COLO668 (cell line): ENCODE measurements around the gene OVOL3.
A peak's percentile ranks its signal among the peaks of the same experiment; 100 is the strongest.
"Not testable (repeated sequence)": the region's sequence is repeated elsewhere in the genome, so short reads cannot be mapped to it uniquely, and the experiment has no call there.

Experiments
- DNase-seq: peaks from one replicate; lab custom pipeline; 2025; ENCODE audit not compliant: unreplicated experiment; lab: John Stamatoyannopoulos, UW

The OVOL3 gene

GRCh38 chr19:36110487-36111199 lies at the start of gene OVOL3:
Gene OVOL3 (plus strand): TSS chr19:36111143. CDS start chr19:36111203, 60 bp downstream.
- DNase-seq: peak; percentile 27

DNA sequence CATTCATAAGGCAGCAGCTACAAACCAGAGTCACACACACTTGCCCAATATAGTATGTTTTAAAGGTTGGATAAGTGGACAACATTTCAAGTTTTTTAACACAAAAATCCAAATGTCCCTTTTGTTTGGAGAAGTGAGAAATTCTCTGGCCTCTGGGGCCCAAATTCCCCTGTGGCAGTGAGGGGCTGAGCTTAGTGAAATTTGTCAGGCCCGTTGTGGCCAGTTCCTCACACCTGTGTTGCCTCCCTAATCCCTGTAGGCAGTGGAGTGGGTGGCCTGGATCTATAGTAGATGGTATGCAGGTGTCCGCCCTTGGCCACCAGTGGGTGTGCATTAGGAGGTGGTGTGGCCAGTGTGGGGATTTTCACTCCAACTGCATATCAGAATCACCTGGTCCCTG lies 49.6 kb upstream of the OVOL3 start:
- no peak for DNase-seq

DNA sequence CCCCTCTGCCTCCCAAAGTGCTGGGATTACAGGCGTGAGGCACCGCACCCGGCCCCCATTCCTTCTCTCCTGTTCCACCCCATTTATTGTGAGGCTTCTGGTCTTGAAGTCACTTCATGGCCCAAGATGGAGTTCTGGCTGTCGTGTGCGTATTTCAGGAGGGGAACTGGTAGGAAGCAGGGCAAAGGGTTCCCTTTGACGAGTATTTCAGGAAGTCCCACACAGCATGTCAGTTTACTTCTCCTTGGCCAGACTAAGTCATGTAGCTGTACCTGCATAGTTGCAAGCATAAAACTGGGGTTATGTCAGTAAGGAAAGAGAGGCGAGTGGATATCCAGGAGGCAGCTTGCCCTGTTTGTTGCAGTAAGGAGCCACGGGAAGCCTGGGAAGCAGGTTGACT lies 46.1 kb upstream of the OVOL3 start:
- no peak for DNase-seq

GRCh38 chr19:36067681-36068080 lies 43.3 kb upstream of the OVOL3 start:
- no peak for DNase-seq

DNA sequence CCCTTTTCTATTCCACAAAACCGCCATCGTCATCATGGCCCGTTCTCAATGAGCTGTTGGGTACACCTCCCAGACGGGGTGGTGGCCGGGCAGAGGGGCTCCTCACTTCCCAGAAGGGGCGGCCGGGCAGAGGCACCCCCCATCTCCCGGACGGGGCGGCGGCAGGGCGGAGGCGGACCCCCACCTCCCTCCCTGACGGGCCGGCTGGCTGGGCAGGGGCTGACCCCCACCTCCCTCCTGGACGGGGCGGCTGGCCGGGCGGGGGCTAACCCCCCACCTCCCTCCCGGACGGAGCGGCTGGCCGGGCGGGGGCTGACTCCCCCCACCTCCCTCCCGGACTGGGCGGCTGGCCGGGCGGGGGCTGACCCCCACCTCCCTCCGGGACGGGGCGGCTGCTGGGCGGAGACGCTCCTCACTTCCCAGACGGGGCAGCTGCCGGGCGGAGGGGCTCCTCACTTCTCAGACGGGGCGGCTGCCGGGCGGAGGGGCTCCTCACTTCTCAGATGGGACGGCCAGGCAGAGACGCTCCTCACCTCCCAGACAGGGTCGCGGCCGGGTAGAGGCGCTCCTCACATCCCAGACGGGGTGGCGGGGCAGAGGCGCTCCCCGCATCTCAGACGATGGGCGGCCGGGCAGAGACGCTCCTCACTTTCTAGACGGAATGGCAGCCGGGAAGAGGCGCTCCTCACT lies 42.0 kb upstream of the OVOL3 start:
- not testable (repeated sequence) for DNase-seq

- DNase-seq: no peak
These were observed 38.9 kb upstream of the OVOL3 start for GRCh38 chr19:36072081-36072480.

DNA sequence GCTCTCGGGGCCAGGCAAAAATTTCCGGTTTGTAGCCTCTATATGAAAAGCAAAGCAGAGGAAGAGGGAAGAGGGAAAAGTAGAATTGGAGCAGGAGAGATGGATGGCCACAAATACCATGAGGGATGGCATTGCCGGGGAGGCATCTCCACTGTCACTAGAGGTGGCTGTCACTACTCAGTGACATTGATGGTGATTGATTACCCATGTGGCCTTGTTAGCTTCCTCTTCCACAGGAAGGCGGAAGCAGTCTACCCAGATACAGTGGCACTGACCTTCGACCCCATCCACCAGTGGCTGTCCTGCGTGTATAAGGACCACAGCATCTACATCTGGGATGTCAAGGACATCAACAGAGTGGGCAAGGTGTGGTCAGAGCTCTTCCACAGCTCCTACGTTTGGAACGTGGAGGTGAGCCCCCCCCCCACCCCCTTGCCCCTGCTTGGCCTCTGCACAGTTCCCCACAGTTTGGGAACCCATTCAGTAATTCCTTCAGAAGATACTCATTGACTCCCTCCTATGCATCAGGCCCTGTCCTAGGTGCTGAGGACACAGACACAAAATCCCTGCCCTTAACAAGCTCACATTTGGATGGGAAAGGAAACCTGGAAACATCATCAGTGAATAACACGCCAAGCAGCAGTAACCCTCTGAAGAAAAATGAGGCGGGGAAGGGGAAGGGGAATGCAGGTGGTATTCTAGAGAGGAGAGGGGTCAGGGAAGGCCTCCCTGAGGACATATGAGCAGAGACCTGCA lies 37.6 kb upstream of the OVOL3 start:
- DNase-seq: no peak

DNA sequence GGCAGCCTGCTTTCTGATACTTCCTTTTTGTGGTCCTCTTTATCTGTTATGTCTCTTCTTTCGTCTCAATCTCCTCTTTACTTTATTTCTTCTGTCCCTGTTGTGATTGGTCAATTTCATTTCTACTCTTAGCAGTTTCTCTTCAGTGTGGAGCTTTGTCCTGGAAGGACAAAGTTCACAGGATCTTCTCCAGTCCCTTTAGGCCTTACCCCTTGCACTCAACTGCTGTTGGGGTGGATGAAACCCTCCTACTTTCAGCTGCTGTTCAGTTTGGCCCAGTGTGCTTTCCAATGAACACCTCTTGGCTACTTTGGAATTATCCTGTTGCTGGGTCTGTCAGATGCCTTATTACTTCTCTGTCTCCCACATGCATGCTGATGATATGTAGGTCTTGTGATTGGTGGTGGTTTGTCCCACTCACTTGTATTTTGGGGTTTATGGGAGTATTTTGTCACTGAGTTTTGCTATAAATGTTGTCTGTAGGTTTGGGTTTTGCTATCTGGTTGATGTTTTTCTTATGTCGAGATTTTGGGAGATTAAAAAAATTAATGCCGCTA lies 31.5 kb upstream of the OVOL3 start:
- DNase-seq: no peak

DNA sequence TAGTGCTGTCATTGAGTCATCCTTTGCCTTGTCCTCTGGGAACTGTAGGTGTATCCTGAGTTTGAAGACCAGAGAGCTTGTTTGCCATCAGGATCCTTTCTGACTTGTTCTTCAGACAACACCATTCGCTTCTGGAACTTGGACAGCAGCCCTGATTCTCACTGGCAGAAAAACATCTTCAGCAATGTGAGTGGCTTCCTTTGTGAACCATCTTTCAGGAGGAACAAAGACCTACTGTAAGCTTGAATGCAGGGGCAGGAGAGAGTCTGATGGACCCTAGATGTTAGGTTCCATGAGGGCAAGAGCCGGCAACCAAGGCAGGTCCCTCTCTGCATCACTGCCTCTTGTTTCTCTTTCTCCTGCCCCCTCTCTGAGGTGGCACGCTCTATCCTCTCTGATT lies 29.6 kb upstream of the OVOL3 start:
- no peak for DNase-seq

DNA sequence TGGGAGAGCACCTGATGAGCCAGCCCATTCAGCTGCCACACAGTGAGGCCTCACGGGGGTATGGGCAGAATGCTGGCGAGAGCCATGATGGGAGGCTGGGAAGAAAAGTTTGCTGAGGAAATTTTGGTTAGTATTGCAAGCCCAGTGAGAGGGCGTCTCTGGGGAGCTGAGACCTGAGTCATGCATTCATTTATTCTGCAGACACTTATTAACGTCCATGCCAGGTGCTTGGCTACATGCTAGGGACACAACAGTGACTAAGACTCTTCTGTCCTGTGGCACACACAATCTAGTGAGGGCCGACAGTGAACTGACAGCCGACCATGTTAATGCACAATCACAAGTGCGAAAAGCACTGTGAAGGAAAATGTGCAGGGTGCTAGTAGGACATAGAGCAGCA lies 29.0 kb upstream of the OVOL3 start:
- no peak for DNase-seq

- DNase-seq: no peak
These were observed 28.0 kb upstream of the OVOL3 start for GRCh38 chr19:36082916-36083315.

- DNase-seq: no peak
These were observed 26.5 kb upstream of the OVOL3 start for GRCh38 chr19:36084231-36085009.

DNA sequence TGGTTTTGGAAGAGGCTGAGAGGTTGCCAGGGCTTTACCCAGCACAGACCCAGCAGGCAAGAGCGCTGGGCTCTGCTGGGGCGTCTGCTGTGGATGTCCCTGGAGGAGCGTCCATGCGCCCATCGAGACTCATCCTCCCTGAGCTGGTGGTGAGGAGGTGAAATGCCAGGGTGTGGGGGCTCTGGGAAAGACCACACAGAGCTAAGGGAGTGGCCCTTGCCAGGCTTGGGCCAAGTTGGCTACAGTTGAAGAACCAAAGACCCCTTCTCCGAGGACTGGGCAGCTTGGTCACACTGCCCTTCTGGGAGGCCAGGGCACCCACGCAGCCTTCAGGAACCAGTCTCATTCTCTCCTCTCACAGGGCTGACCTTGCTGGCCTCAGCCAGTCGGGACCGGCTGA lies 24.6 kb upstream of the OVOL3 start:
- no peak for DNase-seq

- no peak for DNase-seq
These were observed 21.1 kb upstream of the OVOL3 start for GRCh38 chr19:36089847-36090246.

GRCh38 chr19:36090910-36091695 lies 19.8 kb upstream of the OVOL3 start:
- no peak for DNase-seq

GRCh38 chr19:36092566-36092965 lies 18.4 kb upstream of the OVOL3 start:
- no peak for DNase-seq

GRCh38 chr19:36093146-36093662 lies 17.7 kb upstream of the OVOL3 start:
- no peak for DNase-seq

GRCh38 chr19:36093687-36094086 lies 17.3 kb upstream of the OVOL3 start:
- DNase-seq: no peak

- no peak for DNase-seq
These were observed 13.9 kb upstream of the OVOL3 start for GRCh38 chr19:36097036-36097435.
